GM10266 (cell line): Measurements from ENCODE around the gene NDUFS5.
"Not testable (repeated sequence)": the region's sequence is repeated elsewhere in the genome, so short reads cannot be mapped to it uniquely, and the experiment has no call there.

Experiments used
- DNase-seq: peaks from one replicate; pipeline ENCODE4 v3.0.0; 2012; ENCODE audit errors: extremely low spot score
- TF ChIP-seq, protein P1 (sequence below): IDR thresholded peaks from 2 replicates; pipeline ENCODE4 v1.5.1; 2012; ENCODE audit warnings: mild to moderate bottlenecking, low read depth; ENCODE audit not compliant: control insufficient read depth, insufficient read depth; ENCODE audit errors: missing control alignments

Gene NDUFS5

DNA sequence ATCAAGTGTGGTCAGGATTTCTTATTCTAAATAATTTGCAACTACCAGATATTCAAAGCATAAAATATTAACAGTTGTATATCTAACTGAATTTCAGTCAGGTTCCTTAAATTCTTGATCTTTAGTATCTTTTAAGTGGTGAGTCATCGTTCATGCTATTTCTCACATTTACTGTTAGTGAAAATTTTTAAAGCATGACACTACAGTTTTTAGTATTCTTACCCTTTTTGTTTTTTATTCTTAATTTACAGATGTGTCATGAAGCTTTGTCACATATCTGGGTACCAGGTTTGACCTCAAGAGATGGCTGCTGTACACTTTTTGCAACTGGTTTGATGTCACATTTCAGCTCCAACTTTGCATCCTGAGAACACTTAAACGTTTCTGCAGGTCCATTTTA lies 22.4 kb upstream of the NDUFS5 start:
- no peak for DNase-seq
- TF ChIP-seq, protein P1, sequence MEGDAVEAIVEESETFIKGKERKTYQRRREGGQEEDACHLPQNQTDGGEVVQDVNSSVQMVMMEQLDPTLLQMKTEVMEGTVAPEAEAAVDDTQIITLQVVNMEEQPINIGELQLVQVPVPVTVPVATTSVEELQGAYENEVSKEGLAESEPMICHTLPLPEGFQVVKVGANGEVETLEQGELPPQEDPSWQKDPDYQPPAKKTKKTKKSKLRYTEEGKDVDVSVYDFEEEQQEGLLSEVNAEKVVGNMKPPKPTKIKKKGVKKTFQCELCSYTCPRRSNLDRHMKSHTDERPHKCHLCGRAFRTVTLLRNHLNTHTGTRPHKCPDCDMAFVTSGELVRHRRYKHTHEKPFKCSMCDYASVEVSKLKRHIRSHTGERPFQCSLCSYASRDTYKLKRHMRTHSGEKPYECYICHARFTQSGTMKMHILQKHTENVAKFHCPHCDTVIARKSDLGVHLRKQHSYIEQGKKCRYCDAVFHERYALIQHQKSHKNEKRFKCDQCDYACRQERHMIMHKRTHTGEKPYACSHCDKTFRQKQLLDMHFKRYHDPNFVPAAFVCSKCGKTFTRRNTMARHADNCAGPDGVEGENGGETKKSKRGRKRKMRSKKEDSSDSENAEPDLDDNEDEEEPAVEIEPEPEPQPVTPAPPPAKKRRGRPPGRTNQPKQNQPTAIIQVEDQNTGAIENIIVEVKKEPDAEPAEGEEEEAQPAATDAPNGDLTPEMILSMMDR = no peak

DNA sequence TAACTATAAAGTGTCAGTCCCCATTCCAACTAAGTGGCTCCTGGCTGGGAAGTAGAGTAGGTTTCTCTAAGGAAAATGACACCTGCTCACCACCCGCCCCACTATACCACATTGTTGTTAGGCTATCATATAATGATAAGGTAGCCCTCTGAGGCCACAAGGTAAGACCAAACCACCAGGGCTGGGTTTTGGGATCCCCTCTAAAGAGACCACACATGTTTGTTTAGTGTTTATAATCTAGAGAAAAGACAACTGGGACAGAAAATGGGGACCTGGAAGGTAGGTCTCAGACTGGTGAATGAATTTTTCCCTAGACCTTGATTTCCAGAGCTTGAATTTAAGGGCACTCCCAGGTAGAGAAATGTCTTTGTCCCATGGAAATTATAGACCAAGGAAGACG lies 19.9 kb upstream of the NDUFS5 start:
- TF ChIP-seq, protein P1 = no peak
- DNase-seq = no peak

DNA sequence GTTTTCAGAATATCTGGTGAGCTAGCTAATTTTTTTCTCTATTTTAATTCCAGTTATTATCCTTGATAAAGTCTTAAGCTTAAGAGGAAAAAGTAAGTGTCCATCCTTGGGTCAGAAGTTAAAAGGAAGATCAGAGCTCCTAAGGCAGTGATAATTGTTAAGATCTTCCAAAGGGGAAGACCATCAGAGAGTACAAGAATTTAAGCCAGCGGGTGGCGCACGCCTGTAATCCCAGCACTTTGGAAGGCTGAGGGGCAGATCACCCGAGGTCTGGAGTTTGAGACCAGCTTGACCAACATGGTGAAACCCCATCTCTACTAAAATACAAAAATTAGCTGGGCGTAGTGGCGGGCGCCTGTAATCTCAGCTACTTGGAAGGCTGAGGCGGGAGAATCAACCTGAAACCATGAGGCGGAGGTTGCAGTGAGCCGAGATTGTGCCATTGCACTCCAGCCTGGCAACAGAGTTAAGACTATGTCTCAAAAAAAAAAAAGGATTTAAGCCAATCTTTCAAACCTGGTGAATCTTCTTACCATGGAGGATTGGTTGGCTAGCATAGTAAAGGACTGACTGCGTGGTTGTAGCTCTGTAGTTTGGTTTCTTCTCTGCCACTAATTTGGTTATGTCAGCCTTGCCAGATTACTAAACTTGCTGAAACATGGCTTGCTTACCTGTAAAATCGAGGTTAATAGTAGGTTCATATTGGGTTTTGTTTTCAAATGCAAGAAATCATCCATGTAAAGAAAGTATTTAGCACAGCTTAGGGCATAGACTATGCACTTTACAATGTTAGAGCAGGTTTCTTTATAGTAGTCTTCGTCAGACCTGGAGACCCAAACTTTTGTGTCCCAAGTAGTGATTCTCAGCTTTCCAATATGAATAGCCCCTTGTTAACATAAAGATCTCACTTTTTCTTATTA lies 19.2 kb upstream of the NDUFS5 start:
- DNase-seq = no peak
- TF ChIP-seq, protein P1 = no peak

DNA sequence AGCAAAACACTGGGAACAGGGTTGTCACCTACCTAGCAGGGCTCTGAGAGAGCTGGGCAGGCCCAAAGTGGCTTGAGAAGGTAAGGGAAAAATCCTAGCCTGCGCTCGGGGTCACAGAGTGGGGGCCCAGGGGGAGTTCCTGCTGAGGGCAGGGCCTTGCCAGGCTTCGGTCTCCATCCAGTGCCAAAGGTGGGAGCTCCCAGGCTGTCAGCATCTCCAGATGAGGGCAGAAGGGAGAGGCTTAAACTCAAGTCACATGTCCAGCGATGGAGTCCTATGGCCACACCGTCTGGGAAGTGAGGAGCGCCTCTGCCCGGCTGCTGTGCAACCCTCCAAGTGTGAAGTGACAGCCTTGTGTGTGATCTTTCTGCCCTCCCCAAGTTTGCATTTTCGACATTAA lies 11.2 kb upstream of the NDUFS5 start:
- not testable (repeated sequence) for DNase-seq

DNA sequence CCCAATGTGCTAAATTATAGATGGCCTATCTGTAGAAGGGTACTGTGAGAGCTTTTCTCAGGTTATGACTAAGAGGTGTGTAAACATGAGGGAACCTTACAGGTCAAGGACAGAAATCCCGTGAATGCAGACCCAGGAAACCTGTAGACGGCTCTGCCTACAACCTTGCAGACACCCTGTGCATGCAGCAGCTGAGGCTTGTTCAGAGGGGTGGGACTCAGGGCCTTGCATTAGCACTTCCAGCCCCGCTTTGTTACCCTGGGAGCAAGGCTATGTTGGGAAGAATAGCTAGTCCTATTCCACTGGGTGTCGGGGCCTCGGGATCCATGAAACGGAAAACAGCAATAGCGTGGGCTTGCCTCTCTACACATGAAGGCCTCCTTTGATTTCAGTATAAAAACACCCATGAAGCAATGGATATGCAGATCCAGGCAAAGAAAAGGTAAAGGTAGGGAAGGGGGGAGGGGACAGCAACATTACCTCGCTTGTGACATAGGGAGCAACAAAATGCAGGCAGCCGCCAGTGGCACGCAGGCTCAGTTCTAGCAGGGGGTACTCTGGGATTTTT lies 9.5 kb upstream of the NDUFS5 start:
- DNase-seq = no peak

DNA sequence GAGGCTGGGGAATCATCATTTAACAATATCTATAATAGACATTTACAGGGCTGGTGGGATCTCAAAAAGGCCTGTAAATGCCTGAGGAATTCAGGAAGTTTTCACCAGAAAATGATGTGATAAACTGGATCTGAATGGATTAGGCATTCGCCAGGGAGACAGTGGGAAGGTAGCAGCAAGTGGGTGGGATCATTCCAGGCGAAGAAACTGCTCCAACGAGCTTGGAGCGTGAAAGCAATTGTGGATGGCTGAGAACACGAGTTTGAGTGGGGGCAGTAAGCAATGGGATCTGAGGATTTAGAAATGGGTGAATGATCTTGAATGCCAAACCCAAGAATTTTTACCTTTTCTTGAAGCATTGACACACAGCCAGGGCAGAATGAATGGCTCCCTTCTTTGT lies 8.9 kb upstream of the NDUFS5 start:
- no peak for DNase-seq
- TF ChIP-seq, protein P1 = no peak

More for the DNA sequence above, 9.5 kb upstream of the NDUFS5 start:
- TF ChIP-seq, protein P1 = no peak

DNA sequence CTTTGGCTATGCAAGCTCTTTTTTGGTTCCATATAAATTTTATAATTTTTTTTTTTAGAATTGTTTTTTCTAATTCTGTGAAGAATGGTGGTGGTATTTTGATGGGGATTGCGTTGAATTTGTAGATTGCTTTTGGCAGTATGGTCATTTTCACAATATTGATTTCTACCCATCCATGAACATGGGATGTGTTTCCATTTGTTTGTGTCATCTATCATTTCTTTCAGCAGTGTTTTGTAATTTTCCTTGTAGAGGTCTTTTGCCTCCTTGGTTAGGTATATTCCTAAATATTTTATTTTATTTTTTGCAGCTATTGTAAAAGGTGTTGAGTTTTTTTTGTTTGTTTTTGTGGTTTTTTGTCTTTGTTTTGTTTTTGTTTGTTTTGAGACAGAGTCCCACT lies 5.7 kb upstream of the NDUFS5 start:
- DNase-seq = not testable (repeated sequence)

DNA sequence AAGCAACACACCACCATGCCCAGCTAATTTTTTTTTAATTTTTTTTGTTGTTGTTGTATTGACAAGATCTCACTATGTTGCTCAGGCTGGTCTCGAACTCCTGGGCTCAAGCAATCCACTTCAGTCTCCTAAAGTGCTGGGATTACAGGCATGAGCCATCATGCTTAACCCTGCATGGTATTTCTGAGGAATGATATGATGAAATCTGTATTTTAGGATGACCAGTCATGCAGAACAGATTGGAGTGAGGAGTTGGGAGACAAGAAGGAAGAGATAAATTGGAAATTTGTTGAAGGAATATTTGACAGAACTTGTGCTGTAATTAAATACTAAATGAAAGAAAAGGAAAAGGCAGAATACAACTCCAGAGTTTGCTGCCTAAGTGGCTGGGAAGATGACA lies 4.7 kb upstream of the NDUFS5 start:
- TF ChIP-seq, protein P1 = no peak
- no peak for DNase-seq
